Vagina (tissue), 2 donors: ENCODE results near the gene SAPCD1.

Experiments
- POLR2A ChIP-seq, 2 donors: fragments of 450-650 bp; IDR thresholded peaks; one replicate each; pipeline ENCODE4 v1.6.1; 2017; ENCODE audit warnings: antibody characterized with exemption in 2 of 2, mild to moderate bottlenecking in 2 of 2, moderate library complexity in 2 of 2
- POLR2AphosphoS5 ChIP-seq, 2 donors: sonication (generic); formaldehyde crosslinking; IDR thresholded peaks; one replicate each; pipeline ENCODE4 v1.9.0; 2017; ENCODE audit warnings: antibody characterized with exemption in 2 of 2, mild to moderate bottlenecking in 2 of 2, low read depth in 1 of 2; ENCODE audit not compliant: insufficient read depth in 1 of 2
- TF ChIP-seq, protein P1 (sequence below), 3 experiments: fragments of 450-650 bp in 2 of 3; fragments of 200-600 bp in 1 of 3; sonication (generic) in 1 of 3; IDR thresholded peaks; one replicate each; pipeline ENCODE4 v1.5.1; 2017 to 2019; ENCODE audit warnings: antibody characterized with exemption in 3 of 3, mild to moderate bottlenecking in 2 of 3, moderate library complexity in 2 of 3

DNA sequence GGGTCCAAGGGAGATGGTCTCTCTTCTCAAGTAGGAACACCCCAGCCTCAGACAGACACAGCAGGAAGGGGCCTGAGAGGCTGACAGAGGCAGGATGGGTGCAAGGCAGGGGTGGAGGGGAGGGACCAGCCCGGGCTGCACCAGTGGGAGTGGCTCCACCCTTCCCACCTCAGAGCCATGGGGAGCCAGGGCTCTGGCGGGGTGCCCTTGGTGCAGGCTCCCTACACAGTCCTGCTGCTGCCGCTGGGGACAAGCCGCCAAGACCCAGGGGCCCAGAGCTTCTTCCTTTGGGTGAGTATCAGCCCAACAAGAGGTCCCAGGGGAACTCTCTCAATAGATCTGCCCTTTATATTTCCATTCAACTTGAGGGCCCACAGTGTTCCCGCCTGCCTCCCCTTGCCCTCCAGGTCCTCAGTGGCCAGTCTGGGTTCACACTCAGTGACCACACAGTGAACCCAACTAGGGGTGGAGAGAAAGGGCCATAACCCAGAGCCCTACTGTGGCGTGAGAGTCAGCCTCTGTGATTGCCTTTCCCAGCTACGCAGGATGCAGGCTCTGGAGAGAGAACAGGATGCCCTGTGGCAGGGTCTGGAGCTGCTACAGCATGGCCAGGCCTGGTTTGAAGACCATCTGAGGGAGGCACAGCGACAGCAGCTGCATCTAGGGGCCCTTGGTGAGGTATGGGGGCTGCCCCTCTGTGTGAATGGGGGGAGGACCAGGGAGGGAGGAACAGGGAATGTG lies 592 bp downstream of the SAPCD1 start:
- no peak for TF ChIP-seq POLR2AphosphoS5 (IDR thresholded peaks at IDR 0.05; ENCODE audit: insufficient read depth in 1 of 2, low read depth in 1 of 2)
- no peak for TF ChIP-seq POLR2A (IDR thresholded peaks at IDR 0.05)
- TF ChIP-seq, protein P1, sequence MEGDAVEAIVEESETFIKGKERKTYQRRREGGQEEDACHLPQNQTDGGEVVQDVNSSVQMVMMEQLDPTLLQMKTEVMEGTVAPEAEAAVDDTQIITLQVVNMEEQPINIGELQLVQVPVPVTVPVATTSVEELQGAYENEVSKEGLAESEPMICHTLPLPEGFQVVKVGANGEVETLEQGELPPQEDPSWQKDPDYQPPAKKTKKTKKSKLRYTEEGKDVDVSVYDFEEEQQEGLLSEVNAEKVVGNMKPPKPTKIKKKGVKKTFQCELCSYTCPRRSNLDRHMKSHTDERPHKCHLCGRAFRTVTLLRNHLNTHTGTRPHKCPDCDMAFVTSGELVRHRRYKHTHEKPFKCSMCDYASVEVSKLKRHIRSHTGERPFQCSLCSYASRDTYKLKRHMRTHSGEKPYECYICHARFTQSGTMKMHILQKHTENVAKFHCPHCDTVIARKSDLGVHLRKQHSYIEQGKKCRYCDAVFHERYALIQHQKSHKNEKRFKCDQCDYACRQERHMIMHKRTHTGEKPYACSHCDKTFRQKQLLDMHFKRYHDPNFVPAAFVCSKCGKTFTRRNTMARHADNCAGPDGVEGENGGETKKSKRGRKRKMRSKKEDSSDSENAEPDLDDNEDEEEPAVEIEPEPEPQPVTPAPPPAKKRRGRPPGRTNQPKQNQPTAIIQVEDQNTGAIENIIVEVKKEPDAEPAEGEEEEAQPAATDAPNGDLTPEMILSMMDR (IDR thresholded peaks at IDR 0.05) = no peak
